ENCODE data around the gene TMEM39B. TPM values are rescaled to one million over a fixed set of nuclear protein-coding genes. Genes with fewer than 3 reads are reported as not detected.

The TMEM39B gene
- total RNA-seq, 1 experiment from 2014 or later = 10.3 TPM

- Histone ChIP-seq H3K27me3 (ENCODE audit: low read length) (no peaks in the 10 kb centered on the region), H3K36me3 (ENCODE audit: insufficient read depth, low read length) (peaks cover 39% of the 10 kb centered on the region), H3K4me1 (ENCODE audit: low read length) (peaks cover under 1% of the 10 kb centered on the region; the same call in 1 of the 2 replicates), H3K79me2 (ENCODE audit: low read length) (peaks cover 4% of the 10 kb centered on the region; the same call in 1 of the 2 replicates), H3K4me2 (ENCODE audit: low read depth, low read length, poor library complexity, severe bottlenecking) (no peak overlapping the region), H3K27ac (ENCODE audit: low read length) (no peak overlapping the region), H3K9me2 (replicated peaks; ENCODE audit: insufficient read depth, low read length) (no peaks in the 10 kb centered on the region), H4K20me1 (ENCODE audit: insufficient read depth, low read depth, low read length) (no peaks in the 10 kb centered on the region), H3K4me3 (ENCODE audit: low read length) (no peak overlapping the region), H3K9ac (ENCODE audit: low read length) (no peak overlapping the region), H2AFZ (ENCODE audit: low read length) (no peak overlapping the region), H3K9me3 (ENCODE audit: low read length) (no peaks in the 10 kb centered on the region)
- no peak for DNase-seq
These were observed 30.4 kb upstream of the TMEM39B start for GRCh38 chr1:32042330-32042729.

GRCh38 chr1:32044234-32044633 lies 28.5 kb upstream of the TMEM39B start:
- H3K9me3 ChIP-seq (ENCODE audit: low read length) = no peaks in the 10 kb centered on the region
- no peak for DNase-seq
- H2AFZ ChIP-seq (ENCODE audit: low read length) = no peak overlapping the region
- no peak overlapping the region for H3K27ac ChIP-seq (ENCODE audit: low read length)
- H3K9me2 ChIP-seq (replicated peaks; ENCODE audit: insufficient read depth, low read length) = no peaks in the 10 kb centered on the region
- no peak overlapping the region for H3K9ac ChIP-seq (ENCODE audit: low read length)
- H3K79me2 ChIP-seq (ENCODE audit: low read length) = peaks cover 15% of the 10 kb centered on the region
- H3K4me3 ChIP-seq (ENCODE audit: low read length) = no peak overlapping the region
- no peak overlapping the region for H3K4me2 ChIP-seq (ENCODE audit: low read depth, low read length, poor library complexity, severe bottlenecking)
- peaks cover 40% of the 10 kb centered on the region for H3K36me3 ChIP-seq (ENCODE audit: insufficient read depth, low read length)
- H3K27me3 ChIP-seq (ENCODE audit: low read length) = no peaks in the 10 kb centered on the region
- H4K20me1 ChIP-seq (ENCODE audit: insufficient read depth, low read depth, low read length) = 0 out of 2 replicates have a peak, but pooled peaks cover 4% of the 10 kb centered on the region
- peaks cover 20% of the 10 kb centered on the region for H3K4me1 ChIP-seq (ENCODE audit: low read length)

DNA sequence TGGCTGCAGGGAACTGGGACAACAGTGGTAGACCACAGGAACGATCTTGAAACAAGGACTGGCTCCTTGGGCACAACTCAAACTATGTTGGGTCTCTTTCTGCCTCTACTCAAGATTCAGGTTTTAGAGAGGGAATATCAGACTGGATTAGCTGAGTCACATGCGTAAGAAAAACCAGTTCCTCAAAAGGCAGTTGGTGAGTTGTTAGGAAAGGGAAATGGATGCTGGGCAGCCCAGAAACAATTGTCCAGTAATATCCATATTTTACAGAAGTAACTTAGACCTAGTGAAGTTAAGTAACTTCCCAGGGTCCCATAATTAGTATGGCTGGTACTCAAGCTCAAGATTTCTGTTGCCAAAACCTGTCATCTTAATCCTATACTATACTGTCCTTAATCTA lies 27.0 kb upstream of the TMEM39B start:
- Histone ChIP-seq H2AFZ (ENCODE audit: low read length) (no peak overlapping the region), H3K4me2 (ENCODE audit: low read depth, low read length, poor library complexity, severe bottlenecking) (no peak overlapping the region), H3K79me2 (ENCODE audit: low read length) (peaks cover 21% of the 10 kb centered on the region), H4K20me1 (ENCODE audit: insufficient read depth, low read depth, low read length) (0 out of 2 replicates have a peak, but pooled peaks cover 4% of the 10 kb centered on the region), H3K27me3 (ENCODE audit: low read length) (no peaks in the 10 kb centered on the region), H3K9me2 (replicated peaks; ENCODE audit: insufficient read depth, low read length) (no peaks in the 10 kb centered on the region), H3K4me3 (ENCODE audit: low read length) (no peak overlapping the region), H3K4me1 (ENCODE audit: low read length) (peaks cover 30% of the 10 kb centered on the region), H3K27ac (ENCODE audit: low read length) (no peak overlapping the region), H3K9me3 (ENCODE audit: low read length) (no peaks in the 10 kb centered on the region), H3K9ac (ENCODE audit: low read length) (no peak overlapping the region), H3K36me3 (ENCODE audit: insufficient read depth, low read length) (peaks cover 44% of the 10 kb centered on the region)
- no peak for DNase-seq

- Histone ChIP-seq H3K9ac (ENCODE audit: low read length) (no peak overlapping the region), H3K36me3 (ENCODE audit: insufficient read depth, low read length) (peaks cover 53% of the 10 kb centered on the region)
These were observed 25.0 kb upstream of the TMEM39B start for GRCh38 chr1:32047701-32048100.

DNA sequence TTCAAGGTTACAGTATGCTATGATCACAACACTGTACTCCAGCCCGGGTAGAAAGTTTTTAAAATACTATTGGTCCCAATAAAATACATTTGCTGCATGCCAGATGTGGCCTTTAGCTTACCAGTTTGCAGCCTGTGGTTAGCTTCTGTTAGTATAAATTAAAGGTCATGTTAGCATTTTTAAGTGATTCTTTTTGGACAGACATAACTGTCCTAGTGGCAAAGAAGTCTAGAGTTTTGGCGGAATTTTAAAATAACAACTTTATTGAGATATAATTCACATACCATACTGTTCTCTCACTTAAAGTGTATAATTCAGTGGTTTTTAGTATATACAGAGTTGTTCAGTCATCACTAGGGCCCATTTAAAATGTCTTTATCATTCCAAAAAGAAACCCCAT lies 24.3 kb upstream of the TMEM39B start:
- 0 out of 2 replicates have a peak, but pooled peaks cover 4% of the 10 kb centered on the region for H4K20me1 ChIP-seq (ENCODE audit: insufficient read depth, low read depth, low read length)
- H3K4me3 ChIP-seq (ENCODE audit: low read length) = no peak overlapping the region
- no peaks in the 10 kb centered on the region for H3K27me3 ChIP-seq (ENCODE audit: low read length)
- H3K9ac ChIP-seq (ENCODE audit: low read length) = no peak overlapping the region
- H3K9me3 ChIP-seq (ENCODE audit: low read length) = no peaks in the 10 kb centered on the region
- peaks cover 21% of the 10 kb centered on the region for H3K79me2 ChIP-seq (ENCODE audit: low read length)
- H3K36me3 ChIP-seq (ENCODE audit: insufficient read depth, low read length) = peaks cover 54% of the 10 kb centered on the region
- H3K4me1 ChIP-seq (ENCODE audit: low read length) = peaks cover 30% of the 10 kb centered on the region
- H3K9me2 ChIP-seq (replicated peaks; ENCODE audit: insufficient read depth, low read length) = no peaks in the 10 kb centered on the region
- H2AFZ ChIP-seq (ENCODE audit: low read length) = no peak overlapping the region
- no peak for DNase-seq
- H3K27ac ChIP-seq (ENCODE audit: low read length) = no peak overlapping the region
- H3K4me2 ChIP-seq (ENCODE audit: low read depth, low read length, poor library complexity, severe bottlenecking) = no peak overlapping the region

More at GRCh38 chr1:32047701-32048100, 25.0 kb upstream of the TMEM39B start:
- H3K27ac ChIP-seq (ENCODE audit: low read length) = no peak overlapping the region
- H2AFZ ChIP-seq (ENCODE audit: low read length) = no peak overlapping the region
- peaks cover 30% of the 10 kb centered on the region for H3K4me1 ChIP-seq (ENCODE audit: low read length)
- no peak overlapping the region for H3K4me3 ChIP-seq (ENCODE audit: low read length)
- 0 out of 2 replicates have a peak, but pooled peaks cover 4% of the 10 kb centered on the region for H4K20me1 ChIP-seq (ENCODE audit: insufficient read depth, low read depth, low read length)
- no peaks in the 10 kb centered on the region for H3K9me3 ChIP-seq (ENCODE audit: low read length)
- peaks cover 21% of the 10 kb centered on the region for H3K79me2 ChIP-seq (ENCODE audit: low read length)
- no peak overlapping the region for H3K4me2 ChIP-seq (ENCODE audit: low read depth, low read length, poor library complexity, severe bottlenecking)
- DNase-seq = no peak
- no peaks in the 10 kb centered on the region for H3K27me3 ChIP-seq (ENCODE audit: low read length)
- H3K9me2 ChIP-seq (replicated peaks; ENCODE audit: insufficient read depth, low read length) = no peaks in the 10 kb centered on the region

DNA sequence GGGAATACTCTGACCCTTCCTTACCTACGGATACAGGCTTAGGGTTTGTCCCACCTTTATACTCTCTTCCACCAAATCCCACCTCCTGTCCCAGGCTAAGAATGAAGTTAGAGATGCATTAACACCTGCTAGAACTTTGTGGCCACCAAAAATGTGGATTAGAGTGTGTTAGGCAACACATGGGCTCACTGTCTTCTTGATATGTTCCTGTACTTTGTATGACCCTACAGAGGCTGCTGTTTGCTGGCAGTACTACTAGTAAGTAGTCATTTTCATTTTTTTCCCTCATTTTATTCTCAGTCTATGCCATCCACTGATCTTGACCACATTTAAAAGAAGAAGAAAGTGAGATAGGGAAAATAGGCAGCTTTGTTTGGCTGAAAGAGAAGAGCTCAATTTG lies 21.0 kb upstream of the TMEM39B start:
- DNase-seq = no peak
- Histone ChIP-seq H4K20me1 (ENCODE audit: insufficient read depth, low read depth, low read length) (peaks cover 13% of the 10 kb centered on the region; the same call in 1 of the 2 replicates), H3K4me1 (ENCODE audit: low read length) (peaks cover 30% of the 10 kb centered on the region), H3K27me3 (ENCODE audit: low read length) (no peaks in the 10 kb centered on the region), H3K9me3 (ENCODE audit: low read length) (no peaks in the 10 kb centered on the region), H3K4me3 (ENCODE audit: low read length) (no peak overlapping the region), H3K9ac (ENCODE audit: low read length) (no peak overlapping the region), H2AFZ (ENCODE audit: low read length) (no peak overlapping the region), H3K79me2 (ENCODE audit: low read length) (peaks cover 21% of the 10 kb centered on the region), H3K27ac (ENCODE audit: low read length) (no peak overlapping the region), H3K9me2 (replicated peaks; ENCODE audit: insufficient read depth, low read length) (no peaks in the 10 kb centered on the region), H3K36me3 (ENCODE audit: insufficient read depth, low read length) (peaks cover 63% of the 10 kb centered on the region), H3K4me2 (ENCODE audit: low read depth, low read length, poor library complexity, severe bottlenecking) (no peak overlapping the region)

DNA sequence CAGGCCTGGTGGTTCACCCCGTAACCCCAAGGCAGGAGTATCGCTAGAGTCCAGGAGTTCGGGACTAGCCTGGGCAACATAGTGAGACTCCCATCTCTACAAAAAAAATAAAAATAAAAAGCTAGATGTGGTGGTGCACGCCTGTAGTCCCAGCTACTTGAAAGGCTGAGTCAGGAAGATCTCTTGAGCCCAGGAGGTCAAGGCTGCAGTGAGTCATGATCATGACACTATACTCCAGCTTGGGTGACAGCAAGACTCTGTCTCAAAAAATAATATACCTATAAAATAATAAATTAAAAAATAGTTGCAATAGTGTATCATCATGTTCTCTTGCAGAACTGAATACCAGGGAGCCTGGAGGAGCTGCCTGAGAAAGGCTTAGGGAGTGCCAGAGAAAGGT lies 19.9 kb upstream of the TMEM39B start:
- no peak overlapping the region for H3K9ac ChIP-seq (ENCODE audit: low read length)
- H3K9me3 ChIP-seq (ENCODE audit: low read length) = no peaks in the 10 kb centered on the region
- no peak overlapping the region for H3K4me2 ChIP-seq (ENCODE audit: low read depth, low read length, poor library complexity, severe bottlenecking)
- H3K4me1 ChIP-seq (ENCODE audit: low read length) = peaks cover 24% of the 10 kb centered on the region
- H4K20me1 ChIP-seq (ENCODE audit: insufficient read depth, low read depth, low read length) = peaks cover 13% of the 10 kb centered on the region; the same call in 1 of the 2 replicates
- H3K36me3 ChIP-seq (ENCODE audit: insufficient read depth, low read length) = peaks cover 62% of the 10 kb centered on the region
- no peak overlapping the region for H3K27ac ChIP-seq (ENCODE audit: low read length)
- H3K4me3 ChIP-seq (ENCODE audit: low read length) = no peak overlapping the region
- no peaks in the 10 kb centered on the region for H3K27me3 ChIP-seq (ENCODE audit: low read length)
- no peak overlapping the region for H2AFZ ChIP-seq (ENCODE audit: low read length)
- DNase-seq = no peak
- no peaks in the 10 kb centered on the region for H3K9me2 ChIP-seq (replicated peaks; ENCODE audit: insufficient read depth, low read length)
- H3K79me2 ChIP-seq (ENCODE audit: low read length) = peaks cover 19% of the 10 kb centered on the region

DNA sequence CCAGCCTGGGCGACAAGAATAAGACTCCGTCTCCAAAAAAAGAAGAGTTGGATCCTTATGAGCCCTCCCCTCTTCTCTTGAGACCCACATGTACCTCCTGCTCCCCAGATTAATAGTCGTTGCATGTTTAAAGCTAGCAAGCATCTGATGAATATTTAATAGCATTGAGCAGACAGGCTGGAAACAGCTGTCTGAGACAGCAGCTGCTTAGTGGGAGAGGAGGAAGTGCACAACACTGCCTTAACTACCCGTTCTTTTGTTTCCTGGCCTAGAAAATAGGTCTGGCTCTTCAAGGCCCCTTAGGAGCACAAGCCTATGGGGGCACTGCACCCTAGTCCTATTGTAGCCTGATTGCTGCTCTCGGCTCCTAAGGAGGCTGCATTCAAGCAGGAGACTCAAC lies 17.3 kb upstream of the TMEM39B start:
- no peak overlapping the region for H3K4me2 ChIP-seq (ENCODE audit: low read depth, low read length, poor library complexity, severe bottlenecking)
- no peak overlapping the region for H3K4me3 ChIP-seq (ENCODE audit: low read length)
- no peaks in the 10 kb centered on the region for H3K4me1 ChIP-seq (ENCODE audit: low read length)
- no peak for DNase-seq
- peaks cover 50% of the 10 kb centered on the region for H3K36me3 ChIP-seq (ENCODE audit: insufficient read depth, low read length)
- H3K9ac ChIP-seq (ENCODE audit: low read length) = no peak overlapping the region
- H3K9me3 ChIP-seq (ENCODE audit: low read length) = no peaks in the 10 kb centered on the region
- H3K27ac ChIP-seq (ENCODE audit: low read length) = no peak overlapping the region
- H3K27me3 ChIP-seq (ENCODE audit: low read length) = no peaks in the 10 kb centered on the region
- no peak overlapping the region for H2AFZ ChIP-seq (ENCODE audit: low read length)
- H4K20me1 ChIP-seq (ENCODE audit: insufficient read depth, low read depth, low read length) = peaks cover 9% of the 10 kb centered on the region; the same call in 1 of the 2 replicates
- H3K9me2 ChIP-seq (replicated peaks; ENCODE audit: insufficient read depth, low read length) = no peaks in the 10 kb centered on the region
- H3K79me2 ChIP-seq (ENCODE audit: low read length) = peaks cover 3% of the 10 kb centered on the region; the same call in 1 of the 2 replicates
